Upper lobe of left lung (tissue), 6 donors: ENCODE measurements around the gene MKNK1. TPM values are rescaled to one million over a fixed set of nuclear protein-coding genes. Genes with fewer than 3 reads are reported as not detected.

Experiments used
- ATAC-seq, 2 donors: fragments of 200-7000 bp; cut with Tn5 transposase; one replicate each; pipeline ENCODE4 v1.9.1; 2022; ENCODE audit warnings: mild to moderate bottlenecking in 2 of 2, moderate library complexity in 2 of 2; ENCODE audit not compliant: low FRiP score in 2 of 2
- DNase-seq, 2 donors: peaks; one replicate each; pipeline ENCODE4 v3.0.0-alpha.2; 2019 to 2020
- H3K27ac ChIP-seq, 4 donors: fragments of 200-600 bp; sonication (generic); one replicate each; pipeline ENCODE4 v1.5.1; 2016 to 2019
- H3K27me3 ChIP-seq, 4 donors: fragments of 200-600 bp; sonication (generic); one replicate each; pipeline ENCODE4 v1.5.1; 2017 to 2019
- H3K36me3 ChIP-seq, 4 donors: fragments of 200-600 bp; sonication (generic); one replicate each; pipeline ENCODE4 v1.5.1; 2016 to 2019
- H3K4me1 ChIP-seq, 4 donors: fragments of 200-600 bp; sonication (generic); one replicate each; pipeline ENCODE4 v1.5.1; 2018 to 2019
- H3K4me3 ChIP-seq, 4 donors: fragments of 200-600 bp; sonication (generic); one replicate each; pipeline ENCODE4 v1.5.1; 2017 to 2019; ENCODE audit warnings: mild to moderate bottlenecking in 2 of 4, moderate library complexity in 1 of 4
- H3K9me3 ChIP-seq, 4 donors: fragments of 200-600 bp; sonication (generic); one replicate each; pipeline ENCODE4 v1.5.1; 2018 to 2019
- CTCF ChIP-seq, 6 experiments: fragments of 450-650 bp in 4 of 6; fragments of 200-600 bp in 2 of 6; sonication (generic) in 2 of 6; IDR thresholded peaks; one replicate each; pipeline ENCODE4 v1.5.1; 2016 to 2019; ENCODE audit warnings: antibody characterized with exemption in 6 of 6
- EP300 ChIP-seq, 4 donors: sonication (generic); formaldehyde crosslinking; IDR thresholded peaks; one replicate each; pipeline ENCODE4 v1.5.1; 2017; ENCODE audit warnings: antibody characterized with exemption in 4 of 4, control low read depth in 2 of 4
- POLR2A ChIP-seq, 4 donors: fragments of 450-650 bp; IDR thresholded peaks; one replicate each; pipeline ENCODE4 v1.5.1; 2016 to 2017; ENCODE audit warnings: antibody characterized with exemption in 4 of 4, mild to moderate bottlenecking in 2 of 4
- POLR2AphosphoS5 ChIP-seq, 2 donors: sonication (generic); formaldehyde crosslinking; IDR thresholded peaks; one replicate each; pipeline ENCODE4 v1.5.1; 2017; ENCODE audit warnings: antibody characterized with exemption in 2 of 2
- WGBS, 2 donors: methylation state at CpG; one replicate each; pipeline ENCODE4 v1.1.5; 2017 to 2018; 5-methylcytosine and 5-hydroxymethylcytosine counted together
- total RNA-seq, 6 donors: library from RNA; depleted of rRNA in 4 of 6; stranded (reverse); fragments of >200 nt in 4 of 6; gene quantifications; one replicate each; pipeline versions ENCODE4 v1.1.0 to v1.2.1, GENCODE V29; 2016 to 2021
- donor health status: DM: no; HTN: no; CAD: no; lungs with moderate emphysema.
- donor health status: DM: no; HTN: yes; CAD: no; lungs with severe emphysema.

Gene MKNK1
- total RNA-seq, 6 donors from 2014 or later: 45.7 to 174 (median 62.2) TPM

- Histone ChIP-seq H3K9me3 (no peaks in the 10 kb centered on the region), H3K4me1 (peaks cover 5 to 15% (median 6%) of the 10 kb centered on the region in 4 donors), H3K4me3 (peak overlapping the region in 3 of 4 donors; percentile 38 to 48 (median 43)), H3K36me3 (no peaks in the 10 kb centered on the region), H3K27me3 (peaks cover 0 to 2% (median 0%) of the 10 kb centered on the region in 4 donors), H3K27ac (peak overlapping the region in 1 of 4 donors; percentile 11)
- WGBS, 2 donors: 35 to 41% methylated on average over 6 to 7 of the region's 71 CpGs
- peak in 1 of 2 donors; percentile 90 for DNase-seq
- TF ChIP-seq POLR2A (IDR thresholded peaks at IDR 0.05) (no peak), EP300 (IDR thresholded peaks at IDR 0.05) (no peak), CTCF (IDR thresholded peaks at IDR 0.05) (no peak), POLR2AphosphoS5 (IDR thresholded peaks at IDR 0.05) (no peak)
- ATAC-seq: peak in 1 of 2 donors; percentile 64
Measured at GRCh38 chr1:46533179-46533864, 70.7 kb downstream of the MKNK1 start.

DNA sequence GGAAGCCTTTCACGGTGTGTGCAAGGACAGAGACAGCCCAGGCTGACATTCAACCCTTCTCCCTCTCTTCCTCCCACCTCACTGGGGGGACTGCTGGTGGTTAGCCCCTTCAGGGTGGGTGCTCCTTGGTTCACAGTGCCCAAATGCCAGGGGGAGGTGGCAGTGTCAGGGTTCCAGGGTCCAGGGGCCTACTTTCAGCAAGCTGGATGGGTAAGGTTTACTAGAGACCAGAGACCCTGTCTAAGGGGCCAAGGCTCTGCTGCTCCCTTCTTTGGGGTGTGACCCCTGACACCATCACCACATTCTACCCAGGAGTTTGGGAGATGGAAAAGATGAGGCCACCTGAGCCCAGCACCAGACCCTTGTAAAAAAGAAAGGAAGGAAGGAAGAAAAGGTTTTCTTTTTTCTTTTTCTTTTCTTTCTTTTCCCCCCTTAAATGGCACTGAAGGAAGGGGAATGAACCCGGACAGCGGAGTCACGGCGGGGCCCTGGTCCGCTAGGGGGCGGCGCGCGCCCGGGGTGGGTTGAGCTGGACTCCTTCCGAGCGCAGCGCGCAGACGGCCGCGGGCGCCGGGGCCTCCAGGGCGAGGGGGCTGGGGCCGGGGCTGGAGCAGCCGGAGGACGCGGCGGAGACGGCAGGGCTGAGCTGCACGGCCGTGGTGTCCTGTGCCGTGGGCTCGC lies 71.4 kb downstream of the MKNK1 start:
- Histone ChIP-seq H3K36me3 (no peaks in the 10 kb centered on the region), H3K4me1 (peaks cover 5 to 15% (median 6%) of the 10 kb centered on the region in 4 donors), H3K9me3 (no peaks in the 10 kb centered on the region), H3K27me3 (peaks cover 0 to 2% (median 0%) of the 10 kb centered on the region in 4 donors), H3K27ac (no peak overlapping the region), H3K4me3 (peak overlapping the region in 3 of 4 donors; percentile 38 to 48 (median 43))
- WGBS, 2 donors: 1 to 11% methylated on average over 5 to 16 of the region's 31 CpGs
- ATAC-seq: peak in 1 of 2 donors; percentile 83
- TF ChIP-seq POLR2A (IDR thresholded peaks at IDR 0.05): no peak
- no peak for TF ChIP-seq EP300 (IDR thresholded peaks at IDR 0.05)
- peak; percentile 37 to 67 (median 60) for TF ChIP-seq CTCF (IDR thresholded peaks at IDR 0.05)
- no peak for TF ChIP-seq POLR2AphosphoS5 (IDR thresholded peaks at IDR 0.05)
- DNase-seq: peak; percentile 47 to 96

DNA sequence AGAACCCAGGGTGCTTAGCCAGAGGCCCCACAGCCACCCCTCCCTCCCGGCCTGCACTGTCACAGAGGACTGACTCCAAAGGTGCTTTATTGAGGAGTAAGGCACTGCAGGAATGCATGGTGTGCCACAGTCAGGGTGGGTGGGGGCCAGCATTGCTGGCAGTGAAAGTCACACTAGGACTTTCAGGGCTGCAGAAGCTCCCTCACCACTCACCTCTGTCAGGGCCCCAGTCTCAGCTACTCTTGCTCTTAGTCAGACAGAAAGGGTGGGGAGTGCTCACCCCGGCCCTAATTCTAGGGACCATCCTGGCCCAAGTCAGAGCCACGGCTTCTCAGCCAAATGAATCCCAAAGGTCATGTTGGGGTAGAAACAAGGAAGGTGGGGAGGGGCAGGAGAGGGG lies 72.0 kb downstream of the MKNK1 start:
- TF ChIP-seq POLR2A (IDR thresholded peaks at IDR 0.05) (no peak), POLR2AphosphoS5 (IDR thresholded peaks at IDR 0.05) (no peak), CTCF (IDR thresholded peaks at IDR 0.05) (no peak), EP300 (IDR thresholded peaks at IDR 0.05) (no peak)
- Histone ChIP-seq H3K4me3 (no peak overlapping the region), H3K36me3 (no peaks in the 10 kb centered on the region), H3K27me3 (peaks cover 0 to 2% (median 0%) of the 10 kb centered on the region in 4 donors), H3K27ac (no peak overlapping the region), H3K9me3 (no peaks in the 10 kb centered on the region), H3K4me1 (peaks cover 5 to 15% (median 6%) of the 10 kb centered on the region in 4 donors)
- DNase-seq (no peak), ATAC-seq (no peak)
- WGBS, 2 donors: 63 to 73% methylated on average over 3 of the region's 3 CpGs

DNA sequence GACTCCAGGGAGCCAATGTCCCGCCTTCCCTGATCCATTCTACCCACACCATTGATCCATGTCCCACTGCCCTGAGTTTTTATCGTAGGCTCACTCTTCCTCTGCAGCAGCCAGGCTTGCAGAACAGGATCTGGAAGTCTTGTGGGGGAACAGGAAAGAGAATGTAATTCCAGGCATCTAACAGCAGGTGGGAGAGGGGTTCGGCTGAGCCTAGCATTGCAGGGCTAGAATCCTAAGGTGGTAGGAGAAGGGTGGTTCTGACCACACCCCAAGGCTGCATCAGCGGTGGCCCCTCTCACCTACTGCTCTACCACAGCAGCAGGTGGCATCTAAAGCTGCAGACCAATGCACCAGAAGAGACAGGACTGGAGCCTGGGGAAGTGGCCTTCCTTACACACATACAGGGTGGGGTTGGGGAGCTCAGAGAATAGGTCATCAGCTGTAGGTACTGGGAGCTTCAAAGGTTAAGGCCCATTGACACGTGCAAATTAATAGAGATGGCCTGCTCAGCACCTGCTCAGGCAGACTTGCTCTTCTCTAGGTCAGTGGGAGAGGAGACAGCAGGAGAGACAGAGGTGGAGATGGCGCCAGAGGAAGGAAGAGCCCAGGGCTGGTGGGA lies 73.2 kb downstream of the MKNK1 start:
- no peak overlapping the region for H3K4me3 ChIP-seq
- no peak for ATAC-seq
- H3K4me1 ChIP-seq: peaks cover 5 to 15% (median 6%) of the 10 kb centered on the region in 4 donors
- H3K27ac ChIP-seq: no peak overlapping the region
- peaks cover 0 to 2% (median 0%) of the 10 kb centered on the region in 4 donors for H3K27me3 ChIP-seq
- no peak for DNase-seq
- H3K9me3 ChIP-seq: no peaks in the 10 kb centered on the region
- 47 to 62% methylated on average over 6 of the region's 6 CpGs for WGBS, 2 donors
- no peaks in the 10 kb centered on the region for H3K36me3 ChIP-seq
- TF ChIP-seq POLR2A (IDR thresholded peaks at IDR 0.05) (no peak), POLR2AphosphoS5 (IDR thresholded peaks at IDR 0.05) (no peak)

DNA sequence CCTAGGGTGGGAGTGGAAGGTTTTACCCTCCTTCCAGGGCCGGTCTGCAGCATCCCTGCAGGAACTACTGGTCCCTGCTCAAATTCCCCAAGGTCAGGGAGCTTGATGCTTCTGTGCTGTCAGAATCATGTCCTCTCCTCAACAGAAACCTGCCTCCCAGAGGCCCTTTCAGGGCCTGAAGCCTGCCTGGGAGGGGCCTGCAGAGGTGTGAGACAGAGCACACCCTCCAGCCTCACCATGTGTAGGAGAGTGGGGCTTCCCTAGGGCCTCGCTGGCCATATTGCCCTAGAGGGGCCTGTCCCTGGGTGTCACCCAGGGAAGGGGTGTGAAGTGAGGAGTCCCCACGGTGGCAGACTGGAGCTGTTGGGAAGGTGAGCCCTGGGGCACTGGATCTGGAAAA lies 73.8 kb downstream of the MKNK1 start:
- Histone ChIP-seq H3K9me3 (no peaks in the 10 kb centered on the region), H3K4me3 (no peak overlapping the region), H3K27me3 (peaks cover 0 to 2% (median 0%) of the 10 kb centered on the region in 4 donors), H3K4me1 (peaks cover 5 to 15% (median 6%) of the 10 kb centered on the region in 4 donors), H3K27ac (no peak overlapping the region), H3K36me3 (no peaks in the 10 kb centered on the region)
- ATAC-seq (no peak), DNase-seq (no peak)
- 63 to 70% methylated on average over 2 to 3 of the region's 3 CpGs for WGBS, 2 donors
- TF ChIP-seq POLR2AphosphoS5 (IDR thresholded peaks at IDR 0.05) (no peak), POLR2A (IDR thresholded peaks at IDR 0.05) (no peak), EP300 (IDR thresholded peaks at IDR 0.05) (no peak), CTCF (IDR thresholded peaks at IDR 0.05) (no peak)
